ENCODE measurements around the gene GPR87. TPM values are rescaled to one million over a fixed set of nuclear protein-coding genes. Genes with fewer than 3 reads are reported as not detected.

Gene GPR87
- total RNA-seq, 1 donor from 2014 or later: 0.24 TPM

GRCh38 chr3:151322511-151322910 lies 5.9 kb upstream of the GPR87 start:
- no peak for TF ChIP-seq CTCF (IDR thresholded peaks at IDR 0.05)
- H3K9me3 ChIP-seq: no peaks in the 10 kb centered on the region
- H3K36me3 ChIP-seq: no peaks in the 10 kb centered on the region
- no peak for DNase-seq
- peak in 1 of 2 donors; percentile 57 for ATAC-seq
- no peak overlapping the region for H3K4me3 ChIP-seq
- no peak overlapping the region for H3K27ac ChIP-seq
- H3K27me3 ChIP-seq (ENCODE audit: low read depth): no peaks in the 10 kb centered on the region
- H3K4me1 ChIP-seq: peaks cover 8% of the 10 kb centered on the region
- intact Hi-C loops (cut with DNase I): no loop called here

GRCh38 chr3:151321526-151321925 lies 4.9 kb upstream of the GPR87 start:
- ATAC-seq (no peak), DNase-seq (no peak)
- H3K27ac ChIP-seq: no peak overlapping the region
- no peaks in the 10 kb centered on the region for H3K27me3 ChIP-seq (ENCODE audit: low read depth)
- no peaks in the 10 kb centered on the region for H3K36me3 ChIP-seq
- TF ChIP-seq CTCF (IDR thresholded peaks at IDR 0.05): no peak
- H3K9me3 ChIP-seq: no peaks in the 10 kb centered on the region
- peaks cover 4% of the 10 kb centered on the region for H3K4me1 ChIP-seq
- H3K4me3 ChIP-seq: no peak overlapping the region
- intact Hi-C loops (cut with DNase I): no loop called here

DNA sequence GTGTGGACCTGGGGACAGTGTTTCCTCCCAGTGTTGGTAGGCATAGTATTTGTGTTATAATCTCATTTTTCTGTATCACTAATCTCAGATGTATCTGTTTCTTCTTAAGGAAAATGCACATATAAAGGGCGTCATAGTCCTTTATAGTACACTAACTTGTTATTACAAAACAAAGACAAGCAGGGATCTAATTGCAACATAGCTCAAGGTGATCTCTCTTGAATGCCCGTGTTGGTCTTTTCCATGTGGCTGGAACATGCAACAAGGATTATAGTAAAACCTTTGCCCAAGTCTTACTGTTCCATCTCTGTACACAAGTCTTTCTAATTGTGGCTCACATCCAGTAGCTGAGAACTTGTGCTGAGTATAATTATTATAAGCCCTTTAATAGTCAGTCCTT lies 3.5 kb upstream of the GPR87 start:
- ATAC-seq: no peak

GRCh38 chr3:151319628-151320027 lies 3.0 kb upstream of the GPR87 start:
- no peaks in the 10 kb centered on the region for H3K27me3 ChIP-seq (ENCODE audit: low read depth)
- peaks cover 4% of the 10 kb centered on the region for H3K4me1 ChIP-seq
- no peak for ATAC-seq
- no peak overlapping the region for H3K4me3 ChIP-seq
- intact Hi-C loops (cut with DNase I): no loop called here
- no peaks in the 10 kb centered on the region for H3K36me3 ChIP-seq
- no peaks in the 10 kb centered on the region for H3K9me3 ChIP-seq
- no peak for DNase-seq
- H3K27ac ChIP-seq: no peak overlapping the region
- no peak for TF ChIP-seq CTCF (IDR thresholded peaks at IDR 0.05)

More for the DNA sequence above, 3.5 kb upstream of the GPR87 start:
- Histone ChIP-seq H3K9me3 (no peaks in the 10 kb centered on the region), H3K27ac (no peak overlapping the region), H3K36me3 (no peaks in the 10 kb centered on the region), H3K4me3 (no peak overlapping the region), H3K27me3 (ENCODE audit: low read depth) (no peaks in the 10 kb centered on the region), H3K4me1 (peaks cover 4% of the 10 kb centered on the region)
- no peak for DNase-seq
- TF ChIP-seq CTCF (IDR thresholded peaks at IDR 0.05): no peak
- intact Hi-C loops (cut with DNase I): no loop called here

DNA sequence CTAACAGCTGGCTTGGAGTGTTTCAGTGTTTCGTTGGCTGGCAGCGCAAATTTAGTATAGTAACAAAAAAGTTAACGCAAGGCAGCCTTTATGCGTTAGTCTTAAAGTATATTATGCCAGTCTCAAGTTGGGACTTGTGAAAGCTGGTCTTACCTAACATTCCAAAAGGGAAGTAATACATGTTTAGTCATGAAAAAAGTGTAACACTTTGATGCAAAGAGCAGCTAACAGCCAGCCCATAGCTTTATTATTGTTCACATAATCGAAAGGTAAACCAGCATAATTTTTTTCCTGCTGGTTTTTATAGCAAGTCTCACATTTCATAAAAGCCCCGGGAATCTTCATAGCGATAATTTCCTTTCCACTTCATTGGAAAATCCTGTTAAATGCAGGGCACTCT lies 2.4 kb upstream of the GPR87 start:
- Histone ChIP-seq H3K27me3 (ENCODE audit: low read depth) (no peaks in the 10 kb centered on the region), H3K4me1 (peaks cover 4% of the 10 kb centered on the region), H3K27ac (no peak overlapping the region), H3K36me3 (no peaks in the 10 kb centered on the region), H3K9me3 (no peaks in the 10 kb centered on the region), H3K4me3 (no peak overlapping the region)
- TF ChIP-seq CTCF (IDR thresholded peaks at IDR 0.05): no peak
- intact Hi-C loops (cut with DNase I): no loop called here
- DNase-seq: no peak
- no peak for ATAC-seq

GRCh38 chr3:151318313-151318712 lies 1.7 kb upstream of the GPR87 start:
- no peak for TF ChIP-seq CTCF (IDR thresholded peaks at IDR 0.05)
- H3K4me3 ChIP-seq: no peak overlapping the region
- no peak for DNase-seq
- no peaks in the 10 kb centered on the region for H3K9me3 ChIP-seq
- no peak overlapping the region for H3K27ac ChIP-seq
- peaks cover 4% of the 10 kb centered on the region for H3K4me1 ChIP-seq
- no peaks in the 10 kb centered on the region for H3K36me3 ChIP-seq
- intact Hi-C loops (cut with DNase I): no loop called here
- no peak for ATAC-seq
- no peaks in the 10 kb centered on the region for H3K27me3 ChIP-seq (ENCODE audit: low read depth)

All from lower lobe of right lung (tissue), 2 donors.